Activated gamma-delta T cell treated with anti-CD3 and anti-CD28 coated beads, Interleukin-2, amount 50 U/mL, for 16 hours (primary cell): ENCODE data around the gene RGS14.
"Not testable (repeated sequence)": the region's sequence is repeated elsewhere in the genome, so short reads cannot be mapped to it uniquely, and the experiment has no call there.

Experiments used
- DNase-seq: peaks from one replicate; pipeline ENCODE4 v3.0.0-alpha.2; 2020; ENCODE audit warnings: low read depth

Gene RGS14

DNA sequence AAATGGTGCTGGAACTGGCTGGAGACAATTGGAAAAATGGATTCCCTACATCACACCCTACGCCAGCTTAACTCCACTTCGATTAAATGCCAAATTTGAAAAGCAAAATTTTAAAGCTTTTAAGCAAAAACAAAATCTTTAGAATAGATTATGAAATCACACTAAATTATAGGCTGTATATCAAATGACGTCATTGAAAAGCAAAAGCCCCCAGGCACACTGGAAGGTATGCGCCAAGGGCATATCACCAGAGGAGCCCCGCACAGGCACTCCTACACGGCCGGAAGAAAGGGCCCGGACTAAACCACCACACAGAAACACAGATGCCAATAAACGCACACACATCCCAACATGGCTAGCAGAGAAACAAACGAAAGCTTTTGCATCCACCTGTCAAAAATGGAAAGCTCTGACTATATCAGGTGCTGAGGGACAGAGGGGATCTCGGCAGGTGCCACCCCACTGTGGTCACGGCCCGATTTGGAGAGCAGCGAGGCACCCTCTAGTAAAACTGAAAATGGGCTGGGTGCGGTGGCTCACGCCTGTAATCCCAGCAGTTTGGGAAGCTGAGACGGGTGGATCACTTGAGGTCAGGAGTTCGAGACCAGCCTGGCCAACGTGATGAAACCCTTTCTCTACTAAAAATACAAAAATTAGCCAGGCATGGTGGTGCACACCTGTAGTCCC, 29.0 kb upstream of the RGS14 start:
- no peak for DNase-seq

GRCh38 chr5:177329883-177330282, 27.8 kb upstream of the RGS14 start:
- DNase-seq = no peak

GRCh38 chr5:177330991-177331842, 26.5 kb upstream of the RGS14 start:
- no peak for DNase-seq

DNA sequence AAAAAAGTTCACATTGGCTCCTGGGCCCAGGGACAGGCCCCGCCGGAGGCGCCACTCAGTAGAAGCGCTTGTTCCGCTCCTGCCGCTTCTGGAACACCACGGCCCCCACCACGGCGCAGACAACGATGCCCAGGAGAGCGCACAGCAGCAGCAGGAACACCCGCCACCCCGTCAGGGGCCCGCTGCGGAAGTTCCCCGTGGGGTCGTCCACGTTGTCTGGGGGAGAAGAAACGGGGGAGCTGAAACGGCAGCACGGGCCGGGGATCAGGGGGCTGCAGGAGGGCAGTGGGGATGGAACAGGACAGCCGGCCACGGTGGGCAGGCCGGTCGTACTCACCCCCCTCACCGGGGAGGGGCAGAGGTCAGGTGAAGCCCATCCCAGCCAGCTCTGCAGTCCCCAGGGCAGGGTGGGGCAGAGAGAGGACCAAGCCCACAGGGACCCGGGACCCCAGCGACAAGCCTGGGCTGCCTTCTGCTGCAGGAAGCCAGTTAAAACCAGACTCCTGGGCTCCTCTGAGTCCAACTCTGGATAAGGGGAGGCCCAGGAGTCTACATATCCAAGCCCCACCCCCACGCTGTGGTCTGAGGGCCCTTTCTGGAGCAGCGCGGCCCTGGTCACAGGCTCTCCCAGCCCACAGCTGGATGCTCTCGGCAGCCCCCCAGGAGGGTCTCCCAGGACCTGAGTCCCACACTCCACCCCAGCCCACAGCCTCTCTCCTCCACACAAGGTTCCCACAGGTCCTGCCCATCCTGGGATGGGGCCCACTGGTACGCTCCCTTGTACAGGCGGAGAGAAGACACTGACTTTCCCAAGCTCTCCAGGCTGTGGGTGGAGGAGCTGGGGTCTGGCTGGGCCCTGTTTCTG, 25.5 kb upstream of the RGS14 start:
- no peak for DNase-seq

- DNase-seq = no peak
These were observed 24.8 kb upstream of the RGS14 start for GRCh38 chr5:177332896-177333260.

GRCh38 chr5:177333420-177334154, 24.1 kb upstream of the RGS14 start:
- no peak for DNase-seq

DNA sequence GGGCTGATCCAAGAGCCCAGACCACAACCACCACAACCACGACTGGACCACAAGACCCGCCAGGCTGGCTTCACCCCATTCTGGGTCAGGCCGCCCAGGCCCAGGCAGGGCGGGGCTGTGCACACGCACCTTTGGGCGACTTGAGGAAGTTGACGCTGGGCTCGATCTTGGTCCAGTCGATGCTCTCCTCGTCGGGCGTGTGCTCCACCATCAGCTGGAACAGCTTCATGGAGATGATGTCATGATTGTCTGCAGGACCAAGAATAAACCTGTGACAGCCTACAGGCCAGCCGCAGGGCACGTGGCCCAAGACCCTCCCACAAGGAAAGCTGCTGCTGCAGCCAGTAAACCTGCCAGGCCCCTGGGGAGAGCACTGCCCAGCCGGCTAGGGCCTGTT, 23.6 kb upstream of the RGS14 start:
- DNase-seq = no peak

GRCh38 chr5:177334781-177335700, 22.7 kb upstream of the RGS14 start:
- DNase-seq = no peak

DNA sequence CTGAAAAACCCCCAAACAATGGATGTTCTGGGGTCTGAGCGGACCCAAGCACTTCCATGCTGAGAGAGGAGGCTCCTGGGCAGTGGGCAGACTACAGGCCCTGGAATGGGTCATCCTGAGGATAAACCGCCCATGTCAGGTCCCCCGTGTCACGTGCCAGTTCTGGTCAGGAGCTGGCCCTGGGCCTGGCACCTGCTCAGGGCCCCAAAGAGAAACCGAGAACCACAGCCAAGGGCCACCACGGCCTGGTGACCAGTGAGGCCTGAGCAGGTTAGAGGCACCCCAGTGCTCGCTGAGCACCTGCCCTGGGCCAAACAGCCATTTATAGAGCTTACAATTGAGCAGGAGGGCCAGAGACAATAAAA, 22.0 kb upstream of the RGS14 start:
- DNase-seq = no peak

GRCh38 chr5:177336112-177336511, 21.6 kb upstream of the RGS14 start:
- no peak for DNase-seq

- DNase-seq = no peak
These were observed 20.9 kb upstream of the RGS14 start for GRCh38 chr5:177336603-177337494.

DNA sequence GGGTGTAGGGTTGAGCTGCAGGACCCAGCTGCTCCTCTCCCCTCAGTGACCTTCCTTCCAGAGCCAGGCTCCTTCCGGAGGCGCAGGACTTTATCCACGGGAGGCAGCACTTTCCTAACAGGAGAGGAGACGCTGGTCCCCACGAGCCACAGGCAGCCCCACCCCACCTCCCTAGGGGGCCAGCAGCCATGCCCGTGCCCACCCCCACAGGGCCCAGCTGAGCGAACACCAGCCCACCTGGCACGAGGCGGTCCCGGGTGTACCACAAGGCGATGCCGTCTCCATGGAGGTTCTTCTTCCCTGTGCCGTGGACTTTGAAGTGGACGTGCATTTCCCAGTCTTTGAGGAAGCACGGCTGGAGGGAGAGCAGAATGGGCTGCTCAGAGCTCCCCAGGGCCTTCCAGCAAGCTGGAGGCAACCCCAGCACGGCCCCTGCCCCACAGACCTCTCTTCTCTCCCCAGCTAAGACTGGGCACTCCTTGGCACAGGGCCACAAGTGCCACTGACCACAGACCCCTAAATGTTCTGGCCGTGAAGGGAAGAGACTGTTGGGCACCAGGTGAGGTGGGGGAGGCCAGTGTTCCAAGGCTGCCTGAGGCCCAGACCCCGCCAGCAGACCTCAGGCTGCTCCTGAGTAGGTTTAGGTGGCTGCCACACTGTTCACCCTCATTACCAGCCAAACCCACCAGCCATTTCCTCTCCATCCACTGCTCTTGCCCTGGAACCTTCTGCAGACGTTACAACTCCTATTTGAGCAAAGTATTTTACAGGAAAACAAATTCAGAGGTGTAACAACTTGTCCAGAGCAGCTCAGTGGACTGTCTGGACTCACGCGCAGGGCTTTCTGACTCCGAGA, 19.2 kb upstream of the RGS14 start:
- DNase-seq = no peak

GRCh38 chr5:177339107-177339638, 18.6 kb upstream of the RGS14 start:
- DNase-seq = no peak

DNA sequence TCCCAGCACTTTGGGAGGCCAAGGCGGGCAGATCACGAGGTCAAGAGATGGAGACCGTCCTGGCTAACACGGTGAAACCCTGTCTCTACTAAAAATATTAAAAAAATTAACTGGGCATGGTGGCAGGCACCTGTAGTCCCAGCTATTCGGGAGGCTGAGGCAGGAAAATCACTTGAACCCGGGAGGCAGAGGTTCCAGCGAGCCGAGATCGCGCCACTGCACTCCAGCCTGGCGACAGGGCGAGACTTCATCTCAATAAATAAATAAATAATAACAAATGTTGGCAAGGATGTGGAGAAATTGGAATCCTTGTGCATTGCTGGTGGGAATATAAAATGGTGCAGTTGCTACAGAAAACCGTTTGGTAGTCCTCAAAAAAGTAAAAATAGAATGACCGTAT, 14.7 kb upstream of the RGS14 start:
- DNase-seq = not testable (repeated sequence)

GRCh38 chr5:177343777-177344176, 13.9 kb upstream of the RGS14 start:
- no peak for DNase-seq

DNA sequence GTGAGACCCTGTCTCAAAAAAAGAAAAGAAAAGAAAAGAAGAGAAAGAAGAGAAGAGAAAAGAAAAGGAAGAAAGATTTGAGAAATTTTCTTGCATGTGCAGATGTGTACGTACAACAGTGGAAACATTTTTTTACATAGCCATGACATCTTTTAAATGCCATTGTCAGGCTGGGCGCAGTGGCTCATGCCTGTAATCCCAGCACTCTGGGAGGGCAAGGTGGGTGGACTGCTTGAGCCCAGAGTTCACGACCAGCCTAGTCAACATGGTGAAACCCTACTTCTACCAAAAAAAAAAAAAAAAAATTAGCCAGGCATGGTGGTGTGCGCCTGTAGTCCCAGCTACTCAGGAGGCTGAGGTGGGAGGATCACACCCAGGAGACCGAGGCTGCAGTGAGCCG, 12.8 kb upstream of the RGS14 start:
- no peak for DNase-seq

- no peak for DNase-seq
These were observed 10.9 kb upstream of the RGS14 start for GRCh38 chr5:177346820-177347219.

GRCh38 chr5:177347699-177348098, 10.0 kb upstream of the RGS14 start:
- DNase-seq = no peak

GRCh38 chr5:177349362-177349647, 8.4 kb upstream of the RGS14 start:
- DNase-seq = no peak
